PC-9 (cell line): Measurements from ENCODE around the gene C11orf58.

Source experiments
- CTCF ChIP-seq: fragments of 200-600 bp; sonication (generic); conservative IDR thresholded peaks from 2 replicates; pipeline ENCODE4 v1.6.1; 2017; ENCODE audit warnings: mixed run types, antibody characterized with exemption, mild to moderate bottlenecking, moderate library complexity
- EZH2 ChIP-seq: fragments of 200-600 bp; sonication (generic); IDR thresholded peaks from 2 replicates; pipeline ENCODE4 v1.8.0; 2017; ENCODE audit warnings: antibody characterized with exemption, low read depth

- TF ChIP-seq CTCF, result no peak
- TF ChIP-seq EZH2, result no peak
Measured at GRCh38 chr11:16749092-16749491, 10.6 kb downstream of the C11orf58 start.
